ENCODE data around the gene SRSF5. TPM values are rescaled to one million over a fixed set of nuclear protein-coding genes. Genes with fewer than 3 reads are reported as not detected.
A peak's percentile ranks its signal among the peaks of the same experiment; 100 is the strongest.
"Not testable (repeated sequence)": the region's sequence is repeated elsewhere in the genome, so short reads cannot be mapped to it uniquely, and the experiment has no call there.

The SRSF5 gene
- total RNA-seq, result 124 and 291 TPM in 2 replicates

DNA sequence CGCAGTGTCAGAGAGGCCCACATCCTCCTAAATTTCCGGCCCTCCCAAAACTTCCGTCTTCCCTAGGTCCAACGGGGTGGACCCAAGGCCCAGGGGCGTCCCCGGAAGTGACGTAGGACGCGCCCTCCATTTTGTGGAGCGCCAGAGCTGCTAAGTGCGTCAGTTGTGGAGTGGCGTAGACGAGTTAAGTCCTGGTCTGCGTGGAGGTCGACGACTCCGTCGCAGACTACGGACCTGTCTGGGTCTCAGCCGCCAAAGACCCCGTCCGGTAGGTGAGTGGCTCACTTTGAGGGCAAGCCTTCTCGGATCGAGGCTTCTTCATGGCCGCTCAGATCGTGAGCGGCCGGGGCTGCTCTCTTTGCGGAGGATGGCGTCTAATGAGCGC, at the start of gene SRSF5:
Gene SRSF5, plus strand, starts transcription at position 159 of the 385 bp plus-strand sequence. CDS start 1,015 bp downstream, outside the sequence.
- peak; percentile 88 for DNase-seq (ENCODE audit: low read depth)

DNA sequence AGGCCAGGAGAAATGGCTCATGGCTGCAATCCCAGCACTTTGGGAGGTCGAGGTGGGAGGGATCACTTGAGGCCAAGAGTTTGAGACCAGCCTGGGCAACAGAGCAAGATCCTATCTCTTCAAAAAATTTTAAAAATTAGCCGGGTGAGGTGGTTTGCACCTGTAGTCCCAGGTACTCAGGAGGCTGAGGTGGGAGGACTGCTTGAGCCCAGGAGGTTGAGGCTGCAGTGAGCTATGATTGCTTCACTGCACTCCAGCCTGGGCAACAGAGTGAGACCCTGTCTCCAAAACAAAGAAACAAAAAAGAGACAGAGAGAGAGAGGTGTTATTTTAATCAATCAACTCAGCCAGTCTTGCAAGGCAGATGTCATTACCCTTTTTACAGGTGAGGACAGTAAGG, 48.3 kb upstream of the SRSF5 start:
- DNase-seq (ENCODE audit: low read depth), result not testable (repeated sequence)

- DNase-seq (ENCODE audit: low read depth), result peak; percentile 96
These were observed 47.4 kb upstream of the SRSF5 start for GRCh38 chr14:69719501-69719951.

- peak; percentile 48 for DNase-seq (ENCODE audit: low read depth)
These were observed 46.0 kb upstream of the SRSF5 start for GRCh38 chr14:69720912-69721311.

DNA sequence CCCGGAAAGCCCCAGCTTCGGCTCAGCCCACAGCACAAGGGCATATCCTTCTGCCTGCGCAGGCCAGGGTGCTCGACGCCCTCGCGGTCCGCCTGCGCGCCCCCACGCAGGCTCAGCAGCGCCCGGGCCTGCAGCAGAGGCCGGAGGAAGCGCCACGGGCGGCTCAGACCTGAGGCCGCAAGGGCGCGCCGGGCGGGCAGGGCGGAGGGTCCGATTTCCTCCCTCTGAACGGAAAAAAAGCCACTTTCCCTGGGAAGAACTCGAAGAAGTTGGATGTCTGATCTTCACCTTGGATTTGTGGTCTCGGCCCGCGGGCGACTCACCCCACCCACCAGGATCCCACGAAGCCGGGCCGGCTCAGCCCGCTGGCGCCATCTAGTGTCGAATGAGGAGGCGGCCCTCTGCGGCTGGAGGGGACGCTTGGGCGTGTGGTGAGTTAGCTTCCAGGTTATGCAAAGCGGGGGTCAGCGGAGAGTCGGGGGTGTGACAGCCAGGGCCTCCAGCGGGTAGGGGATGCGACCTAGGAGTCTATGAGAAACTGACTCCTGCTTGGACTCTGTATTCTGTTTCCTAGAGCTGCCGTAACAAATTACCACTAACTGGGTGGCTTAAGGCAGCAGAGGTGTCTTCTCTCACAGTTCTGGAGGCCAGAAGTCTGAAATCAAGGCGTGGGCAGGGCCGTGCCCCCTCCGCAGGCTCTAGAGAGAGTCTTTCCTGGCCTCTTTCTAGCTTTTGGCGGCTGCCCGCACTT, 40.0 kb upstream of the SRSF5 start:
- DNase-seq (ENCODE audit: low read depth), result no peak

DNA sequence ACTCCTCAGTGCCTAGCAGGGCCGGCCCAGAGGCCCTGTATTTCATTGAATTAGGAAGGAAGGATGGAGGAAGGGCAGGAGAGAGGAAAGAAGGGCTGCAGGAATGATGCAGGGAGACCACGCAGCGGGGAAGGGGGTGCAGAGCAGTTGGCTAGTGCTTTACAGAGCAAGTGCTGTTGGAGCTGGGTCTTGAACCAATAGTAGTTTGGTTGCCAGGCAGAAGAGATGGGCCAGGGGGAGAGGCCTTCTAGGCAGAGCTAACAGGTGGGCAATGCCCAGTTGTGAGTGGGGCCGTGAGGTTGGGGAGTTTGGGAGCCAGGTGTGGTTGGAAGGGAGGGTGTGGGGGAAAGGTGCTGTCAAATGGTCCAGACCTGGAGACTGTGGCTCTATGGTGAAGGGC, 39.1 kb upstream of the SRSF5 start:
- DNase-seq (ENCODE audit: low read depth), result no peak

DNA sequence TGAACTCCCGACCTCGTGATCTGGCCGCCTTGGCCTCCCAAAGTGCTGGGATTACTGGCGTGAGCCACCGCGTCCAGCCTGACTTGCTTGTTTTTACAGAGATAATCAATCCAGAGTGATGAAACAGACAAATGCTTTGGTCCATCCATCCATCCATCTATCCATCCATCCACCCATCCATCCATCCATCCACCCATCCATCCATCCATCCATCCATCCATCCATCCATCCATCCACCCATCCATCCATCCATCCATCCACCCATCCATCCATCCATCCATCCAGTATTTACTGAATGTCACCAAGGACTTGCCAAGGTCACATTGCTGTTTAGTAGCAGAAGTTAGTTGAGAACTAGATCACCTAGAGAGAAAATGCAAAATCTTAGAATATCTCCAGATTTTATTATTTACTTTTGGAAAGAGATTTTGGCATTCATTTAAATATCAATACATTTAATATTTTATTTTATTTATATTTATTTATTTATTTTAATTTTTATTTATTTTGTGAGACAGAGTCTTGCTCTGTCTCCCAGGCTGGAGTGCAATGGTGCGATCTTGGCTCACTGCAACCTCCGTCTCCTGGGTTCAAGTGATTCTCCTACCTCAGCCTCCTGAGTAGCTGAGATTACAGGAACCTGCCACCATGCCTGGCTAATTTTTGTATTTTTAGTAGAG, 34.9 kb upstream of the SRSF5 start:
- DNase-seq (ENCODE audit: low read depth), result not testable (repeated sequence)

GRCh38 chr14:69736405-69736804, 30.5 kb upstream of the SRSF5 start:
- DNase-seq (ENCODE audit: low read depth), result not testable (repeated sequence)

GRCh38 chr14:69741055-69741454, 25.9 kb upstream of the SRSF5 start:
- peak; percentile 31 for DNase-seq (ENCODE audit: low read depth)

DNA sequence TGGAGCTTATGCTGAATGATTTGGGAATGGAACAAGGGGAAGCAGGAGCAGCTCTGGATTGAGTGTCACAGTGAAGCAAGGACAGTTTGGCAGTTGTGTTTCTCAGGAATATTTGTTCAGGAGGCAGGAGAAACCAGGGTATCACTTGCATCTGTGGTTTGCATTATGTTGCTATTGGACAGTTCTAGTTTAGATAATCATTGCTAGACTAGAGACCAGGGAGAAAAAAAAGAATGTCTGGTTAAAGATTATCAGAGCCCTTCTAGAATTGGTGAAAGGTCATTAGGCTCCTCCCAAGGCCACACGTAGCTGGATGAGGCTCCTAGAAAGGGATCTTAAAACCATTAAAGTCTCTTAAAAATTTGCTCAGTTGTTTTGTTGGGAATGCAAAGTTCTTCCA, 17.0 kb upstream of the SRSF5 start:
- DNase-seq (ENCODE audit: low read depth), result peak; percentile 90

- no peak for DNase-seq (ENCODE audit: low read depth)
These were observed 16.4 kb upstream of the SRSF5 start for GRCh38 chr14:69750495-69750894.

DNA sequence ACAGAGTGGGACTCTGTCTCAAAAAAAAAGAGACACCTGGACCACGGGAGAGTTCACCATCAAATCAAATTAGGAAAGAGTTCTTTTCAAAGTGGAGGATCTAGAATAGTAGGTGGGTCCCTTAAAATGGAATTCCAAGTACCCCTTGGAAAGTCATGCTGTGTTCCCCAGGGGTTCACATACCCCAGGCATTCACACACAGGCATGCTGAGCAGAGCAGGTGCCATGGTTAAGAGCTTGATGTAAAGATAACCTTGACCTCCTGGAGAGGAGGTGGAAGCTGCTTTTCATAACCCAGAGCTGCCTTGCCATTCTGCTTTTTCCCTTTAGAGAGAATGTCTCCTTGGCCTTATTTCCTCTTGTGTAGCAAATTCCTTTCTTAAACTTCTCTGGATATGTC, 14.2 kb upstream of the SRSF5 start:
- DNase-seq (ENCODE audit: low read depth), result no peak

DNA sequence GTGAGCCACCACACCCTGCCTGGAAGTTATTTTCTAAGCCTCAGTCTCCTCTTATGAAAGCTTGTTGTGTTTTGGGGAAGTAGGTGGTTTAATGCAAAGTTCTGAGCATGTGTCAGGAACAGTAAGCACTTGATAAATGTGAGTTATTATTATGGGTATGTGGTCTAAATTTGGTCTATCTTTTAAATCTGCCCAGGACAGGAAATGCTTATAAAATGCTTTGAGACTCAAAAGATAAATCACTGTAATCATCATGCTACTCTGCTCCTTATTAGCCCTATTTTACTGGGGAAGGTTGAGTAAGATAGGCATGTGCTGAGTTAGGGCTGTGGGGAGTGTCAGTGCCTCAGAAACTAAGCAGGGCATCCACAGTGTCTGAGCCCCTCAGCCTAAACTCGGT, 13.1 kb upstream of the SRSF5 start:
- no peak for DNase-seq (ENCODE audit: low read depth)

GRCh38 chr14:69754487-69754886, 12.5 kb upstream of the SRSF5 start:
- DNase-seq (ENCODE audit: low read depth), result no peak

- no peak for DNase-seq (ENCODE audit: low read depth)
These were observed 11.6 kb upstream of the SRSF5 start for GRCh38 chr14:69755296-69755695.

DNA sequence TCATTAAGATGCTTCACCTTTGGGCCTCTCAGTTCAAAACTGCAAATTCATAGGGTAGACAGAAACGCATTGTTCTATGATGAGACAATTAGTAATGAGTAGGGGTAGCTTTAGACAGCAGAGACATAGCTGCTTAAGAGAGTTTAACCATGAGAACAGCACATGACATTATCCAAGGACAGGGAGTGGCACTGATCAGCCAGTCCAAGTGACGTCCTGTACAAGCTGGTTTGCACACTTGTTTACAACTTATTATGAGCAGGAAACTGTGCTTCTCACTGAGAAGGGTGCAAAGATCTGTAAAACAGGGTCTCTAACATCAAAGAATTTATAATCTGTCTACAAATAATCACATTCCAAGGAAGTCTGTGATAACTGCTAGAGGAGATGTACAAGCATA, 11.2 kb upstream of the SRSF5 start:
- DNase-seq (ENCODE audit: low read depth), result no peak

DNA sequence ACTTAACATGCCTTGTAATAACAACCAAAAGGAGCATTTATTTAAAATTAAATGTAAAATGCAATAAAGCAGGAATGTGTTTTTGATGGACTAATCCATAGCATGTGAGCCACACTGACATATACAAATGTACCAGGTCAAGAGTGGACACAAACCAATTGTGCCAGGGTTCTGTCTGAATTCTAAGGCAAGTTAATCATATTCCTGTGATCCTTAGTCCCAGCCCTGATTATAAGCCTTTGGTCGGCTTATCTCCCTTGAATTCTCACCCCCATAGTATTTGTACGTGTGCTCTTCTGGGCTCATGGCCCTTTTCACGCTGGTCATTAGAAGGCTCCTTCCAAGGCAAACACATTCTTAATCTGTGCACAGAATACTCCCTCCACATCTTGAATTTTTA, 10.6 kb upstream of the SRSF5 start:
- no peak for DNase-seq (ENCODE audit: low read depth)

- DNase-seq (ENCODE audit: low read depth), result no peak
These were observed 6.1 kb upstream of the SRSF5 start for GRCh38 chr14:69760810-69761209.

DNA sequence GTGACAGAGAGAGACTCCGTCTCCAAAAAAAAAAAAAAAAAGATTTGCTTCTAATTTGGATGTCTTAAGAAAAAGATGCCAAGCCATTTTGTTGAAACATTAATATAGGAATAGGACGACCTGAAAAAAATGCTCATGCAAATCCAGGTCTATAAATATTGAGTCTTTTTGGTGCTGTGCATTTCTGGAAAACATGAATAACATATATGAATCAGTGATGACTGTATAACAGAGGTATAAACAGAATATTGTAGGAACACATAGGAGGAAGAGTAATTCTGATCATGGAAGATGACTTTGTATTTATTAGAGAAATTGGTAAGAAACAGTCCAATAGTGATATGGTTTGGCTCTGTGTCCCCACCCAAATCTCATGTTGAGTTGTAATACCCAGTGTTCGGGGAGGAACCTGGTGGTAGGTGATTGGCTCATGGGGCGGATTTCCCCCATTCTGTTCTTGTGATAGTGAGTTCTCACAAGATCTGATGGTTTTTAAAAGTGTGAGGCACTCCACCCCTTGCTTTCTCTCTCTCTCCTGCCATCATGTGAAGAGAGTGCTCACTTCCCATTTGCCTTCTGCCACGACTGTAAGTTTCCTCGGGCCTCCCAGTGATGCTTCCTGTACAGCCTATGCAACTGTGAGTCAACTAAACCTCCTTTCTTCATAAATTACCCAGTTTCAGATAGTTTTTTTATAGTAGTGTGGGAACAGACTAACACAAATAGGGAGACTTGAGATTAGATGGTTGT, 3.0 kb upstream of the SRSF5 start:
- DNase-seq (ENCODE audit: low read depth), result no peak

DNA sequence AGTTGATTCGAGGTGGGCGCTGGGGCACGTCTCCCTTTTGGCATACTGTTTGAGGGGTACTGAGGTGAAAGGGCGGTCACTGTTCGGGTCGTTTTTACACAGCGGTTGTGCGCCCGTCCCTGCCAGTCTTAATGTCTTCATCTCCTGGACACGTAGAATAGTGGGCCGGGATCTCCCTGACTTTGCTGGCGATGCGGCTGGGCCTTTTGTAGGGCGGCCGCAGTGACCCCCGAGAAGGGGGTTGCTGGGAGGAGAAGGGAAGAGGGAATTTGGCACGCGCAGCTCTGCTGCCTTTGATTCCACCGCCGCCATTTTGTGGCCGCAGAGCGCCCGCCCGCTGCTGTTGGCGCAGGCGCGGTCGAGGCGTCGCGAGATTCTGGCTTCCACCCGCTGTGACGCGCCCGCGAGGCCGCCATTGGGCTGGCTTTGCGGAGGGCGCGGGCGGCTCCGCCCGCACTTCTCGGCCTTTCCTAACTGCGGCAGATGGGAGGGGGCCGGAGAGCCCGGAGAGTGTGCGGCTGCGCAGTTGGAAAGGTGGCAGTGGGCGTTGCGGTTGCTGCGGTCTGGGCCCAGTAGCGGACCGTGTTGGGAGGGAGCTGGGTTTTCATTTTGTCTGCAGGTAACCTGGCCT, 542 bp downstream of the SRSF5 start:
- DNase-seq (ENCODE audit: low read depth), result peak; percentile 73

GRCh38 chr14:69768873-69769272, 1.9 kb downstream of the SRSF5 start:
- no peak for DNase-seq (ENCODE audit: low read depth)

GRCh38 chr14:69769623-69770022, 2.7 kb downstream of the SRSF5 start:
- DNase-seq (ENCODE audit: low read depth), result no peak

All from renal cortical epithelial cell (primary cell).